CD4-positive, alpha-beta T cell treated with Interleukin-6 at 100 ng/mL for 8 hours (primary cell): ENCODE results near the gene SYNJ2BP.

Experiments
- DNase-seq: peaks from one replicate; pipeline ENCODE4 v3.0.0-alpha.2; 2020; ENCODE audit warnings: mixed read lengths, low spot score

Gene SYNJ2BP

GRCh38 chr14:70391493-70392391 is 25.1 kb downstream of the SYNJ2BP start:
- no peak for DNase-seq

GRCh38 chr14:70382536-70382935 is 34.4 kb downstream of the SYNJ2BP start:
- no peak for DNase-seq

GRCh38 chr14:70380824-70381223 is 36.1 kb downstream of the SYNJ2BP start:
- no peak for DNase-seq

GRCh38 chr14:70378696-70379095 is 38.2 kb downstream of the SYNJ2BP start:
- DNase-seq: no peak
